GM21786 (cell line): Measurements from ENCODE around the gene ADGRL2.

ENCODE experiments used
- ATAC-seq: cut with Tn5 transposase; IDR thresholded peaks from one replicate; pipeline ENCODE4 v1.9.1; 2021; ENCODE audit not compliant: unreplicated experiment

Gene ADGRL2

DNA sequence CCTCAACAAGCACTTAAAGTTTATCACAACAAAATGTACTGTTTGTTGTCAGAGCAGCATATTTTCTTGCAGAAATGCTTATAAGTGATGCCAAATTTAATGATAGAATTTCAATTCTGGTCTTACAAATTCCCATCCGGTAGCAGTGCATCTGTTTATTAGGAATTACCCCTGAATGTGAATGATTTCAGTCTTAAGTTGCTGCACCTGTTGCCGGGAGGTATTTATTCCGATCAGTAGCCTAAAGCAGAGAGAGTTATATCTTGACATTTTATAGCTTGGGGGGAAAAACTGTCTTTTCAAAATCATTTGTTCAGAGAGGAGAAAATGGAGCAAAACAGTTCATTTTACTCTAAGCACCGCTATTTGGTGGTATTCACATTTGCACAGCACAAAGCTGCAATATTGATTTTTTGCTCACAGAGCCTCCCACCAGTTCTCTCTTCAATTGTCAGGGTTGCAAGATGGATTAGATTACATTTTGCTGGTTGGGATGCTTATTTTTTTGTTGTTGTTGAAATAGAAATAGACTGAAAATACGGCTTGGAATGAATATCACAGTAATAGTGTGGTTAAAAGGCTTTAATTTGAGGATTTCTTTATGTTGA is 98.6 kb downstream of the ADGRL2 start:
- no peak for ATAC-seq

DNA sequence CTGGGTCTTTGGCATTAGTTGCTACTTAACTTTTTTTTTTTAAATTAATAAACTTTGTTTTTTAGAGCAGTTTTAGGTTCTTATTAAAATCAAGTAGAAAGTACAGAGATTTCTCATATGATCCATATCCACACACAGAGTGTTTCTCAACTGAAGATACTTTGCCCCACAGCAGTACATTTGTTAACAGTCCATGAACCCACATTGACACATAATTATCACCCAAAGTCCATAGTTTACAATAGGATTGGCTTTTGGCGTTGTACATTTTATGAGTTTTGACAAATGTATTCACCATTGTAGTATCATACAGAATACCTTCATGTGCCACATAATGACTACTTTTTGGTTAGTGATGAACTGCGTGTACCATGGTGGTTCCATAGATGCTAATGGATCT is 106.8 kb downstream of the ADGRL2 start:
- ATAC-seq: no peak

DNA sequence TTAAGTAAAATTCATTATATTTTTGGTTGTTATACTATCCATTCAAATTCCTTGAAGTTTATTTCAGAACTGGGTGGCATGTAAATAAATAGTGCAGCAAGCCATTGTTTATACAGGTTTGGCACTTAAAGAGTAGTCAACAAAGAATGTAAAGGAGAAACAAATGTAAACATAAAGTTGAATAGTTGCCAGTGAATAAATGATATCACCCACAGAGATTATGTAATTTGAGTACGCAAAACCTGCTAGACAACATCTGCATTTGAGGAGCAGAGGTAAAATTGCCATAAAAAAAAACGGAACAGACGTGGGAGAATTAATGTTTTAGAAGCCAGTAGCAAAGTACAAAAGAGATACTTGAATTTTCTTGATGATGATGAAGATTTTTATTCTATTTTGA is 111.6 kb downstream of the ADGRL2 start:
- ATAC-seq: no peak

DNA sequence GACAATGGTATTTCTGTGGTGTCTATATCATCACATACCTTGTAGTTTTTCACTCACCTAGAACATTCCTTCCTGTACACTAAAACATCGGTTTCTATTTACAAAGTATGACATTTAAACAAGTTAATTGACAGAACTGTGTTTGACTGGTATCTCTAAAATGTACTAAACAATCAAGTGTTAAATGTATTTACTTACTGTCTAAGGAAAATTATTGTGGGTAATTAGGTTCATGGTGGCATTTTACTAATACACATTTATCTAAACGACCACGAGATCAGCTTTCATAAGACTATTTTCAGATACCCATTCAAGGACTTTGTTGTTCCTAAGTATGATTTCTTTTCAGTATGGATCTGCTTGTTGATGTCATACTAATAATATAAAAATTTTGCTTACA is 115.2 kb downstream of the ADGRL2 start:
- ATAC-seq: no peak

DNA sequence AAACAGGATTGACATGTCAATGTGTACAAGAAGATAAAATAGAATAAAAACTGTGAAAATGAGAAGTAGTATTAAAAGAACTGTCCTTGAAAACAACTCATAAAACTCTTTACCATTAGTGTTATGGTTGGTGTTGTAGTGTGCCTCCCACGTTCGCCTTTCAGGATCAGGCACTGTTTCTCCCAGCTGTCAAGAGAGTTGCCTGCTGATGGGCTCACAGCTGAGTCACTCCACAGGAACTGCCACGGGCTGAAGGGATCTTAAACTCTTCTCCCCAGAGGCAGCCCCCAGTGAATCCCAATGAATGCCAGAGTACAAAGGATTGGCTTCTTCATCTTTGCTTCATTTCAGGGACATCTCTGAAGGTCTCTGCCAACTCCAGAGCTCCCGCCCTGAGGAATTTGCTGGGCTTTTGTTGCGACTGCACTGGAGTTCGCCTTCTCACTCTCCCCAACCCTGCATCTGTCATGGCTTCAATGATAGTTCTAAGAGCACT is 119.6 kb downstream of the ADGRL2 start:
- no peak for ATAC-seq

DNA sequence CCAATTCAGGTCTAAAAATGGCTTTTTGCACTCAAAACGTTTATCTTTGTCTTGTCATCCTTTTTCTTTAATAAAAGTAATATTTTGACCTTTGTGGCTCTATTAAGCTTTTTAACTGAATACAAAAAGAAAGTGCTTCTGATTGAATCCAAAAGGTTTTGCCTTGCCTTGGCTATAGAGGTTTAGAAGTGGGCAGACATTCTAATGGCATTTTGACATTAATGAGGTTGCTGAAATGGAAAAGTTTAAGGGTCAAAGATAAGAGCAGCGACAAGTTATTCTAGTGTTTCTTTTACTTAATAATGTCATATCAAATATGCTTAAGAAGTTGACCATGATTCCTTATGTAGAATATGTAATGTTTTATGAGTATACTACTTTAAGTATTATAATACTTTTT is 120.2 kb downstream of the ADGRL2 start:
- no peak for ATAC-seq

DNA sequence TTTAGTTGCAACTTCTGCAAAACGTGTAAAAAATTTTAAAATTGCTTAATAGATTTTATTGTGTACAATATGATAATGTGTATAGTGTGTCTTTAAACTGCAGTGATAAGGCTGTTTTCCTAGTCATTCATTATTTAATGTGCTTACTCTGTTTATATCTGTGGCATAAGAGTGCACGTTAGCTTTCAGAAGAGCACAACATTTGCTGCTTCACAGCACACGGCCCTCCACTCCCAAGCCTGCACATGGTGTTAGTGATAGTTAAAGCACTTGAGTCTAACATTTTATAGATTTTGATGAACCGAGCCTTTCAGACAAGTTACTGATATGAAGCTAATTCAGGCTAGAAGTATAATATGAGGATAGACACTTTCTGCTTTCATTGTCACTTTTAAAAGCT is 120.6 kb downstream of the ADGRL2 start:
- ATAC-seq: no peak

DNA sequence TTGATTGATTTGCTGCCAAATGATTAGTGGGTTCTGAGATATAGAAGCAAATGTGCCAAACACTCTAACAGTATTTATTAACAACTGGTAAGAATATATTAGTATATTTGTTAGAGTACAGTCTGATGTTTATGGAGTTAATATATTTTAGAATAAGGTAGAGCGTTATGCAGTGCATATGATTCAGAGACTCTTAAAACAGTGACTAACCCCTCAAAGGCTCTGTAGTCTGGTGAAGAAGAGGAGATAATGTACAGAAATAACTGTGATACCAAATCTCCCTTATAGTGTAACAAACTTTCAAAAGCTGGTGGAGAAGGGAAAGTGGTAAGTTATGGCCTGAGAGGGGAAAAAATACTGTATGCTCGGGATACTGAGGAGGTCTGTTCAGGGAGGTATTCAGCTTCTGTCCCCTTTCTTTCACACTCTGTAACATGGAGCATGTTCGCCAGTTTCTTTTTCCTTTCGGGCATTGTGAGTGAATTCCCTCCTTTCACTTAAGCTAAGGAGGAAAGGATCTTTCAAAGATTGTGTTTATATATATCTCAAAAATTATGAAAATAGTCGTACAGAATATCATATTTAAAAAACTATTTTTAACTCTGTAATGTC is 121.2 kb downstream of the ADGRL2 start:
- no peak for ATAC-seq

DNA sequence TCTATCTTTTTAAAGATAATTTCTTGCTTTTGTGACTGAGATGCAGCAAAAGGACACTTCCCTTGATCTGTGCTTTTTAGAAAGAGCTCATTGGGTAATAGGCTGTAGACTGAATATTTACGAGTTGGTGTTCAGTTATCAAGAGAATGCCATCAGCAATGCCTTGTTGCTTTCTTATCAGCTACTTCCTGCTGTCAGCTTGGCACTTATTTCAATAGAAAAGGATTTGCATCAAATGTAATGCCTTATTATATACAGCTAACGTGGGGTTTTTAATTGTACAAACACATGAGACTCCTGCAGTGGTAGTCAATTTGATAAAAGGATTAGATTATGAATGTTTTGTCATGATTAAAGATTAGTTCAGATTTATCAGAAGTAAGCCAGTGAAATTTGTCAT is 122.2 kb downstream of the ADGRL2 start:
- ATAC-seq: no peak

DNA sequence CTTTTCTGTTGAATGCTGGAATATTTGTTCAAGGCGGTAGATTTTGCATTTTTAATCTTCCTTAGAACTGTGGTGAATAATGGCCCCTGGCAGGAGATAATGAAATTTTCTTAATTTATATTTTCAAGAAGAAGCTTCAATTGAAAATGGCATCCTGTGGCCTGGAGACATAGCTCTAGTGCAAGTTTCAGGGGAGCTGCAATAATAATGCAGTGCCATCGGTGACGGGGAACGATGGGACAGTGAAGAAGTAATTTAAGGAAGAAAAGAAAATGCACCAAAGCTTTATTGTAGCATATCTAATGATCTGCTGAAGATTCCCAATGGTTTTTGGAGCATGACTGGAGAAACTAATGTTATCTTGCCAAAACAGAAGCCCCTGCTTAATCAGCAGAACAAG is 128.4 kb downstream of the ADGRL2 start:
- no peak for ATAC-seq

DNA sequence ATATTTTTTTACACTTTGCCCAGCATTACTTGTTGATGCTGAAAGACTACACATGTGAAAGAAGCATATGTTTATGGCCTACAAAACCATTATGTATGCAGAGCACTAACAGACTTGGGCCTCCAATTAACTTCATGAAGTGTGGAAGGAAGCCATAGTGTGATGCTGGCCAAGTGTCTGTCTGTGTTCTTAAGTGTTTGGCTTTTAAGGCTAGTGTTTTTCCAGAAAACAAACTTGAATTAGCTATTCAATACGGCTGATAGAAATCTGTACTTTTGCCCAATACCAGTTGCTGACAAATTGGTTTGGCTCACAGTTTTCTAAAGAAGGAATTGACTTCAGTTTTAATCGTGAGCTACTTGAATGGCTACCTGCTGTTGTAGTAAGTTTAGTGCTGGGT is 136.1 kb downstream of the ADGRL2 start:
- ATAC-seq: no peak

DNA sequence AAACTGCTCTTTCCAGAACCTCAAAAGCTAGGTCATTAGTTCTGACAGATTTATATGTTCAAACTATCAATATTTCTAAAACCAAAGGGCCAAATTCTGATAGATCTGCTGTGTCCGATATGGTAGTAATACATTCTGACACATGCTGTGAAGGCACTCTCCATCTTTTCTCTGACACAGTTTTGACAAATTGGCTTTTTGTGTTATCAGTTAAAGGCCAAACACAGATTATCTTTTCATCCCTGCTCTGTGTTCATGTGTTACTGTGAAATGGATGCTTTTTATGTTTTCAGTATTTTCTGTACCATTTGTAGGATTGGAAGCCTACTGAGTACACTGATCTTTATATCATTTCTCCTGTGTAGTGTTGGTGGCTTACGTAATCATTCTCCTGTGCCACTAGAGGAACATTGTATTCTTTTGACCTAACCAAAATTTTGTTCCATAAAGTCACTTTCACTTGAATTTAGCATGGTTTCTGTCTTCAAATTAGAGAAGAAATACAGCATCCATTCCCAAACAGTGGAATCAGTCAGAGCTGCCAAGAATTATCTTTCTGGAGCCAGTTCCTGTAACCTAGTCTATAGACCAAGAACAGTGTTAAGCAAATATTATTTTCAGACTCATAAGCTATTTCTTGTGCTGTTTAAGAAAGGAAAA is 137.2 kb downstream of the ADGRL2 start:
- ATAC-seq: no peak

DNA sequence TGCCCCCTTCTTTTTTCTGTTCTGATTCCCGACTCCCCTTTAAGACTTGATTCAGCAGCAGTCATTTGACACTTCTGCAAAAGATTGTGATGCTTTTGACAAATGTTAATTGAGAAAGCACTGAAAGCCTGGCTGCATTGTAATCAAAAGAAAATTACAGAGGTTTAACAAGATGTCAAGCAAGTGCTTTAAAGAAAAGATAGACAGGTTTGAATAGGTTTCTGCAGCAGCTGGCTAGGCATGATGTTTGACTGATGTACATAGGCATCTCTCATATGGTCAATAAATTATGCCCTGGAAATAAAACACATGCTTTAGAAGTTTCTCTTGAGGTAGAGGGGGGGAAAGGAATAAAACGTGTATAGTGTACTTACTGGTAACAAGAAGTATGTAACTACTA is 147.8 kb downstream of the ADGRL2 start:
- ATAC-seq: no peak

DNA sequence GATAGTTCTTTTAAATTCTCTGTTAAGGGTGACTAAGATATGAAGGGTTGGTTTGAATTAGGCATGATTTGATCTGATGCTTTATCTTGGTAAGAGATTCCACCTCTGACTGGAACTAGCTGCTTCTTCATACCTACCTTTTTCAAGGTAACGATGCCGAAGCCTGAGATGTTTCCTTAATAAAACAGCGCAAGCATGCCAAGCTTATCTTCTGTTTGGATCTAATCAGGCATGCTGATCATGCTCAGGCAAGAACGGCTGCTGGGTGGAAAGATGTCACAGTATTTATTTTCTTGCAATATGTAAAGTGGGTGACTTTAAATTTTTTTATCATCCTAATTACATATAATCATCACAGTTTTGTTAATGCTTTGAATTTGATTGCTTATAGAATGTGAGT is 148.7 kb downstream of the ADGRL2 start:
- ATAC-seq: no peak

DNA sequence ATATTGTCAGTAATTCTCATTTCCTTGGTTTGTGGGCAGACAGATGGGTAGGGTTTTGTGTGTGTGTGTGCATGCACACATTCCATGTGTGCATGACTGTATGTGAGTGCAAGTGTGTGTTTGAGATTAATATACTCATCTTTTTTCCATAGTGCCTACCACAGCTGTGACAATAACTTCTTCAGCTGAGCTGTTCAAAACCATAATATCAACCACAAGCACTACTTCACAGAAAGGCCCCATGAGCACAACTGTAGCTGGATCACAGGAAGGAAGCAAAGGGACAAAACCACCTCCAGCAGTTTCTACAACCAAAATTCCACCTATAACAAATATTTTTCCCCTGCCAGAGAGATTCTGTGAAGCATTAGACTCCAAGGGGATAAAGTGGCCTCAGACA is 149.3 kb downstream of the ADGRL2 start:
- ATAC-seq: no peak

DNA sequence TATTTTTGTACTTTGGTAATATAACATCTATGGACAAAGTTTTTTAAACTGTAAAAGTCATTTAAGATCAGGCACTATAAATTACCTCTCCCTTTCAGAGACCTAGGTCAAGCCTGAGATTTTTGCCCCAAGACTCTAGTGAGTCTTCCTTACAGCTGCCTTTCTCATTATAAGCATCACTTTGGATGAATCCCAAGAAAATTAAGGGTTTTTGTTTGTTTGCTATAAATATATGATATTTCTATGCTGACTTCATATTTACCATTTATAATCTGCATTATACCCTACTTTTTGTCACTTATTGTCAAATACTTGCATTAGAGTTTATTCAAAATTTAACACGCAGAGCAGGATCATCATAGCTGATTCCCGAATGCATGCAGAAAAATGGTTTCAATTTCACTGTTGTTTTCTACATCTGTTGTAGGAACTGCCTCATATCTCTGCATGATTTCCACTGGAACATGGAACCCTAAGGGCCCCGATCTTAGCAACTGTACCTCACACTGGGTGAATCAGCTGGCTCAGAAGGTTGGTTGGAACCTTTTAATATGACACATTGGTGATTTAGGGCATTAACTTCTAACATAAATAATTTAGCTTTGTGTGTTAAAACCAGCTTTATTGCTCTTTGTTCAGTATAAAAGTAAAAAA is 150.0 kb downstream of the ADGRL2 start:
- no peak for ATAC-seq

DNA sequence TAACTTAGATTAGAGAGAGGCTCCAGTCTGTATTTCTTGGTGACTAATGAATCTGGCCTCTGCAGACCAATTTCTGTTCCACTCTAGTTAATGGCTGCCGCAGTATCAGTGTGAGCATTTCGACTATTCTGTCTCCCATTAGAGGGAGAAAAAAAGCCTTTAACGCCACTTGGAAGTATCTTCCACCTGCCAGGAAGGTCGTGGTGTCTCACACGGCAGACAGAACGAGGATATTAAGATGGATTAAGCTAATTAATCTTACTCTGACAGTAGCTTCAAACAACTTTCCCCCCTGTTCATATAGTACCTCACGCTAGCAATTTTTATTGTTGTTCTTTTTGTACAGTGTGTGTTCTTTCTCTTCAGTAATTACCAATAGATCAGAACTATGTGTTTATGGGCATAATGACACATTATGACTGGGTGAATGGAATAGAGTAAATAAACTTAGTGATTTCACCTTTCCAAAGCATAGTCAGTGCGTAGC is 153.8 kb downstream of the ADGRL2 start:
- ATAC-seq: no peak

DNA sequence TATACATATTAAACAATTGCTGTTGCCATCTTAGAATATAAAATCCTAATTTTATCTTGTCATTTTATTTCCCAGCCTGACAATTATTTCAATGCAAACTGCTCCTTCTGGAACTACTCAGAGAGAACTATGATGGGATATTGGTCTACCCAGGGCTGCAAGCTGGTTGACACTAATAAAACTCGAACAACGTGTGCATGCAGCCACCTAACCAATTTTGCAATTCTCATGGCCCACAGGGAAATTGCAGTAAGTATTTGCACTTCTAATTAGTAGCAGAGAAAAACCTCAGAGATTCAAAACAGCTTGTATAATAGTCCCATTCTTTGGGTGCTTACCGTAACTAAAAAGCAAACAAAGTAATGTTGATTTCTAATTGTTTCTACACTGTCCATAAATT is 167.2 kb downstream of the ADGRL2 start:
- no peak for ATAC-seq

DNA sequence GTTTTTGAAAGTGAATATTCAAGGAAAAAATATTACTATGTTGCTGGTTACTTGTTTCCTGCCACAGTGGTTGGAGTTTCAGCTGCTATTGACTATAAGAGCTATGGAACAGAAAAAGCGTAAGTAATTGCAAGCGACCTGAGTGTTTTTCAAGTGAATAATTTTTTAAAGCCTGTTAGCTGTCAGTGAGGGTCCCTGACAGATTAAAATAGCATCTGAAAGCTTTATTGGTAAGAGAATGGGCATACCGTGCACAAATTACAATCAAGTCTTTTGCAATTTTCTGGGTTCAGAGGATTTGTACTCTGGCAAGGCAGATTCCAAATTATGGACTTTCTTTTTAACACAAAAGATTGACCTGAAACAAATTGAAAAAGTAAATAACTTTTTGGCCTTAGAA is 169.7 kb downstream of the ADGRL2 start:
- ATAC-seq: no peak

DNA sequence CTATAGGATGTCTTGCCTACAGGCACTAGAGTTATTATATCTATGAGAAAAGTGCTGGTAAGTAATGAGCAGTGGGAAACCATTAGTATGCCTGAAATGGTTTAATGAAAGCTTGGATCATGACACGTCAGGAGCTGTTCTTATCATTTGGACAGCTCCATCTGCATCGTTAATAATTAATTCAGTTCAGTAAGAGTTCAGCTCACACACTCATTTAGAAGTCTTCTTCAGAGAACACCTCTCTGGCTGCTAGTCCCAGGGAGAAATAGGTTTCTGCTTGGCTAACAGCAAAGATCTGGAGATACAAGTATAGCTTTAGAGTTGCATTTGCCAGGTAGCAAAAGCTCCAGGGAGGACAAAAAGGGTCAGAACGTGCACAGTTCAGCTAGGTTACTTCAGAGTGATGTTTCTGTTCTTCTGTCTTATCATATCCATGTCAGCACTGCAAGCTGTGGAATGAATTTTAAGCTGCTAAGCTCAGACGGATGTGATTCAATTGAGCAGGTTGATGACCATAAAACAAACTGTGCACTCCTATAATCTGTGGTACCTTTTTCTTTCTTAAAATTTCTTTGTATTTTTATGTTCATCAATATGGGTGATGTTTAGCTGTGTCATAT is 173.6 kb downstream of the ADGRL2 start:
- ATAC-seq: no peak

DNA sequence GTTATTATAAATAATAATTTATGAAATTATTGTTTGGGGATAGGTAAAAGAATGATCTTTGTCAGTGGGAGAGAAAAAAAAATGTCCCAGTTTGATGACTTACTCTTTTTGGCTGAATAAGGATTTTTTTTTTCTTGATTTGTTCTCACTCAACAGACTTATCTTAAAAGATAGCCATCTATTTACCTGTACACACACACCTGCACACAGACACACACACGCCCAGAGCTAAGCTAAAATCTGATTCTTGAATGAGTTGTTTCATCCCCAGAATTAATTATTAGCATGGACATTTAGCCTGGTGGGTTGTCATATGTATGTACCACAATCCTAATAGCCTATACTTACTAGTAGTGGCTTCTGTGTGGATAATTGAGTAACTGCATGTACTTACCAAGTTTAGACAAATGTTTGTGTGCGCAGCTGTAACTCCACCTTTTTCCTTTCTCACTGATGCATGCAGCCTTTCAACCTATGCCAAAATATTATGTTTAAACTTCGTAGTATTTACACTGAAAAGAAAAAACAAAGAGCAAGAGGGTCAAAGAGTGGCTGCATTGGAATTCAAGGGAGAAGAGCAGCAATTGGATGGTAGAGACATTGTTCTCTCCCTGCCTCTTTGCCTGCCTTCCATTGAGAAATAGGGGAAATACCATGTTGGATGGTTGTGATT is 174.3 kb downstream of the ADGRL2 start:
- no peak for ATAC-seq
